ENCODE measurements around the gene HCN1.
A peak's percentile ranks its signal among the peaks of the same experiment; 100 is the strongest.

HCN1 gene

GRCh38 chr5:45696206-45696836 lies at the start of gene HCN1:
TSS of gene HCN1 (minus strand) at chr5:45696380.
- peak; percentile 9 to 30 for DNase-seq (ENCODE audit: low read depth in 2 of 2)

GRCh38 chr5:45741110-45741509 lies 44.9 kb upstream of the HCN1 start:
- DNase-seq (ENCODE audit: low read depth in 2 of 2): no peak

GRCh38 chr5:45737153-45737552 lies 41.0 kb upstream of the HCN1 start:
- DNase-seq (ENCODE audit: low read depth in 2 of 2): no peak

GRCh38 chr5:45725537-45725936 lies 29.4 kb upstream of the HCN1 start:
- no peak for DNase-seq (ENCODE audit: low read depth in 2 of 2)

- DNase-seq (ENCODE audit: low read depth in 2 of 2): no peak
Measured at GRCh38 chr5:45697201-45697600, 1.0 kb upstream of the HCN1 start.

- DNase-seq (ENCODE audit: low read depth in 2 of 2): no peak
Measured at GRCh38 chr5:45695804-45696156, 400 bp downstream of the HCN1 start.

GRCh38 chr5:45694971-45695803 lies 993 bp downstream of the HCN1 start:
- no peak for DNase-seq (ENCODE audit: low read depth in 2 of 2)

GRCh38 chr5:45694255-45694814 lies 1.8 kb downstream of the HCN1 start:
- no peak for DNase-seq (ENCODE audit: low read depth in 2 of 2)

- DNase-seq (ENCODE audit: low read depth in 2 of 2): no peak
Measured at GRCh38 chr5:45692481-45692880, 3.7 kb downstream of the HCN1 start.

- DNase-seq (ENCODE audit: low read depth in 2 of 2): no peak
Measured at GRCh38 chr5:45691656-45692055, 4.5 kb downstream of the HCN1 start.

- DNase-seq (ENCODE audit: low read depth in 2 of 2): no peak
Measured at GRCh38 chr5:45687701-45688100, 8.5 kb downstream of the HCN1 start.

- DNase-seq (ENCODE audit: low read depth in 2 of 2): no peak
Measured at GRCh38 chr5:45686620-45687019, 9.6 kb downstream of the HCN1 start.

GRCh38 chr5:45684118-45684517 lies 12.1 kb downstream of the HCN1 start:
- no peak for DNase-seq (ENCODE audit: low read depth in 2 of 2)

- DNase-seq (ENCODE audit: low read depth in 2 of 2): no peak
Measured at GRCh38 chr5:45680950-45681349, 15.2 kb downstream of the HCN1 start.

- DNase-seq (ENCODE audit: low read depth in 2 of 2): no peak
Measured at GRCh38 chr5:45677524-45677923, 18.7 kb downstream of the HCN1 start.

GRCh38 chr5:45672271-45672670 lies 23.9 kb downstream of the HCN1 start:
- no peak for DNase-seq (ENCODE audit: low read depth in 2 of 2)

GRCh38 chr5:45648744-45649143 lies 47.4 kb downstream of the HCN1 start:
- DNase-seq (ENCODE audit: low read depth in 2 of 2): no peak

GRCh38 chr5:45643056-45643455 lies 53.1 kb downstream of the HCN1 start:
- no peak for DNase-seq (ENCODE audit: low read depth in 2 of 2)

- no peak for DNase-seq (ENCODE audit: low read depth in 2 of 2)
Measured at GRCh38 chr5:45642370-45642769, 53.8 kb downstream of the HCN1 start.

- DNase-seq (ENCODE audit: low read depth in 2 of 2): no peak
Measured at GRCh38 chr5:45639040-45639439, 57.1 kb downstream of the HCN1 start.

GRCh38 chr5:45627076-45627656 lies 69.0 kb downstream of the HCN1 start:
- DNase-seq (ENCODE audit: low read depth in 2 of 2): no peak

- DNase-seq (ENCODE audit: low read depth in 2 of 2): no peak
Measured at GRCh38 chr5:45623832-45624231, 72.3 kb downstream of the HCN1 start.

GRCh38 chr5:45622365-45622764 lies 73.8 kb downstream of the HCN1 start:
- DNase-seq (ENCODE audit: low read depth in 2 of 2): no peak

All from stimulated activated CD4-positive, alpha-beta T cell treated with anti-CD3 and anti-CD28 coated beads, Interleukin-12 subunit alpha, Interleukin-12 subunit beta, amount 100 ng/mL, for 24 hours (primary cell).